HG02623 (cell line): ENCODE results near the gene MLLT11.

Experiments
- ATAC-seq: cut with Tn5 transposase; IDR thresholded peaks from one replicate; pipeline ENCODE4 v1.9.1; 2021; ENCODE audit warnings: moderate library complexity; ENCODE audit not compliant: unreplicated experiment

MLLT11 gene, protein sequence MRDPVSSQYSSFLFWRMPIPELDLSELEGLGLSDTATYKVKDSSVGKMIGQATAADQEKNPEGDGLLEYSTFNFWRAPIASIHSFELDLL

DNA sequence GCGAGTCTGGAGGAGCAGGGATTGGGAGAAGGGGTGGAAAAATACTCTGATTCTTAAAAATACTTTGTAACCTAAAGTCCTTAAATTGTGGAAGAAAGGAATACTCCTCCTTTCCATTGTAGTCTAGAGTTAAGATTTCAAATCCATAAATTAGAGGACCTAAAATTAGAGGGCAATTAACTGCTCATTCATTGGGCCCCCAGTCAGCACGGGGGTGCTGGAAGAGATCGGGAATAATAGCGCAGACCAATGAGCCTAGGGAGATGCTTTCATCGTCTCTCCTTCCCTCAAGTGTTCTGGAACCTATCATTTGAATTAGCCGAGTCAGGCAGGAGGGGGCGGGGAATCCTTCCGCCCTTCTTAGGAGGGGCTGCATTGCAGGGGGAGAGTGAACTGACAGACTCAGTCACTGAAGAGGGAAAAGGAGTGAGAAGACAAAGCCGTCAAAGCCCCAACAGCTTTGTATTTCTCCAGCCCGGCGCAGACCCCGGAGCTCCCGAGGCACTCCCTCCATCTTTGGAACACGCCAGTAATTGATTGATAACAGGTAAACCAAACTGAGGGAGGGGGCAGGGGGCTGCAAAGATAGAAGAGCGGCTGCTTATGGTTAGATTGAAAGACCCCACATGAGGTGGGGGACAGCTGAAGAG lies at the start of gene MLLT11:
Gene MLLT11, plus strand, starts transcription at position 391 of the 650 bp plus-strand sequence. CDS start 6,828 bp downstream, outside the sequence.
- ATAC-seq, result no peak

DNA sequence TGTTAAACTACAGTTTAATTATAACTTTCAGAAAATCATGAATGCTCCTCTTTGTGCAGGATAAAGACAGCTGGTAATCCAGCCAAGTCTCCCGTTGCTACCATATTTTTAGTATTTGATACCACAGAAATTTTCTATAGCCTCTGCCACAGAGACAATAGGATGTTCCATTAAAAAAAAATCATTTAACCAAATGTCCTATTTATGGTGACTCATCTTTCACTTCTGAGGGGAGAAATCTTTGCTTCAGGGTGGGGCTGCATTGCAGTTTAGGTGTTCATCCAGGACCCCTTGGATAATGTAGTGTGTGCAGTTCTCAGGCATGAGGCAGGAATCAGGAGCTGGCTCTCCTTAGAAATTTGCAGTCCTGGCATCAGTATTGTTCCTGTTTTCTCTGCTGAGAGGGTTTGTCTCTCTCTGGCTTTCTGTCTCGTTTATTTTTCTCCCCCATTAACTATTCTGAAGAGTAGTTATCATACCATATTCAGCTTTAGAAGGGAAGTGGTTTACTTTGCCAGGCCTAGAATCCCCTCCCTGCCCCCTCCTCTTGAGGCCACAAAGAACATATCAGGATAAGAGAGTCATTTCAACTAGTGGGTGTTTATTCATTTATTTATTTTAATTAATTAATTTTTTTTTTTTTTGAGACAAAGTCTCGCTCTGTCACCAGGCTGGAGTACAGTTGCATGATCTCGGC lies 48.9 kb upstream of the MLLT11 start:
- no peak for ATAC-seq

DNA sequence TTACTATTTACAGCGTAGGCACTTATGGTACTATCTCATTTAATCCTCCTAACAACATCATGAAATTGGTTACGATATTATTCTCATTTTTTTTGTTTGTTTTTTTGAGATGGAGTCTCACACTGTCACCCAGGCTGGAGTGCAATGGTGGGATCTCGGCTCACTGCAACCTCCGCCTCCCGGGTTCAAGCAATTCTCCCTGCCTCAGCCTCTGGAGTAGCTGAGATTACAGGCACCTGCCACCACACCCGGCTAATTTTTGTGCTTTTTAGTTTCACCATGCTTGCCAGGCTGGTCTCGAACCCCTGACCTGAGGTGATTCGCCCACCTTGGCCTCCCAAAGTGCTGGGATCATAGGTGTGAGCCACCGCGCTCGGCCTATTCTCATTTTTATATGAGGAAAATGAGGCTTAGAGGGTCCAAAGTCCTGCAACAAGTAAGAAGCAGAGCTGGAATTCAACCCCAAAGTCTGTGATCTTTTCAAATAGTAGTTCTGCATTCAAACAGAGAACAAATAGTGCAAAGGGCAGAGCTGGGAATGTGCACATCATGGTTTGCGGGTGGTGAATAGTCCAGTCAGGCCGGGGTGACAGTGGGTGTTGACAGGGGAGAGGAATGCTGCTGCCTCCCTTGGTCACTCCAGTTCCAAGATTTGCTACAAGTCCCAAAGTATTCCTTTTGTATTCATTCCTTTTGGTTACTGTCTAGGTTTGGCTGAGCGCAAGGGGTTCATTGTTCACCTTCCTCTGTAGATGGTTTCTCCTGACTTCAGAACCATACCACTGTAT lies 47.3 kb upstream of the MLLT11 start:
- no peak for ATAC-seq

DNA sequence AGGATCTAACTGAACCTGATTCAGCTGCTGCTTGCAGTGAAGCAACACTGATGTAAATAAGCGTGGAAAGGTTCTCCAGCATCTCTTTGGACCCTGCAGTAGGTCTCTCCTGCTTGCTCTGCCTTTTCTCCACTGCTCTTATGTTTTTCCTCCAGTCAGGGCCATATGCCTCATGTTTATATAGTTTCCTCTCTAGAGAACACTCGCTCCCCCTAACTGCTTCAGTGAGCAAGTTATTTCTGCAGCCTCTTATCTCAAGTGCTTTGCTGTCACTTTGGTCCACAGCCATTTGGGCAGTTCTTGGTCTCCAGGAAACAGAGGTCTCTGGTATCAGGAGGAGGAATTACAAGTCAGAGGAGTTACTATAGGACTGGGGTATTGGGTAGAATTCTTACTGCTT lies 46.7 kb upstream of the MLLT11 start:
- no peak for ATAC-seq

DNA sequence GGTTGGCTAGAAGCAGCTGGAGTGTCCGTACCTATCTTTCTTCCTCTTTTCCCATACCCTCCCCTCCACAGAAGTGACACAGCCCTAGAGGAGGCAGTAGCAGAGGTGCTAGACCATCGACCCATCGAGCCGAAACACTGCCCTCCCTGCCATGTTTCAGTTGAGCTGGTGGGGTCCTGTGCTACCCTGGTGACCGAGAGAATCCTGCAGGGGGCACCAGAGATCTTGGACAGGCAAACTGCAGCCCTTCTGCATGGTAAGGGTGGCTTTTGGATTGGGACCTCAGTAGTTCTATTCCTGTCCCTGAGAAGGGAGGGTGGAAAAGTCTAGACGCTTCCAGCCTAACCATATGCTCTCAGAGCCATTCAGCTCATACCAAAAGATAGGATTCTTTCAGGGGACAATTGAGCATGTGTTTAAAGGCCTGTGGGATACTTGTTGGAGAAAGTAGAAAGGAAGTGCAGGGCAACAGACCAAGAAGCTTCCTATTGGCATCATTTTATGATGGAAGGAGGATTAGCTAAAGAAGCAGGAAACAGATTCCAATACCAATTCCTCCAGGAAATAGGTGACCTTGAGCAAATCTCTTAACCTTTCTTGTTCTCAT lies 35.6 kb upstream of the MLLT11 start:
- ATAC-seq, result peak; percentile 57

GRCh38 chr1:151026460-151026859 lies 33.7 kb upstream of the MLLT11 start:
- ATAC-seq, result no peak

- no peak for ATAC-seq
These were observed 28.0 kb upstream of the MLLT11 start for GRCh38 chr1:151032164-151032563.

DNA sequence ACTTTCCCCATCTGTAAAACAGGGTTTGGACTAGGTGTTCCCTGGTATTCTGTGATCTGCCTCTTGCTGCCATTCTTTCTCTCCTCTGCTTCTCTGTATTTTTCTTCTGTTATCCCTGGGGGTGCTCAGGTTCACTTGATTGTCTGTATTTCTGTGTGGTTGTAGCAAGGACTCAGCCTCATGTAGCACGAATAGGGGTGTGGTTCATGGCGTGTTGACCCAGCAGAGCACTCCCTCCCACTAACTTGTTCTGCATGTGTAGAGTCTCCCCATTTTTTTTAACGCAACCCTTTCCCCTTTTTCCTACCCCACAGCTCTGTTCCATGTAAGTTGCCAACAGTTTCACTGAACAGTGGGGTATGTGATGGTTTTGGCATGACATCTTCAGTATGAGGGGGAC lies 25.0 kb upstream of the MLLT11 start:
- no peak for ATAC-seq

DNA sequence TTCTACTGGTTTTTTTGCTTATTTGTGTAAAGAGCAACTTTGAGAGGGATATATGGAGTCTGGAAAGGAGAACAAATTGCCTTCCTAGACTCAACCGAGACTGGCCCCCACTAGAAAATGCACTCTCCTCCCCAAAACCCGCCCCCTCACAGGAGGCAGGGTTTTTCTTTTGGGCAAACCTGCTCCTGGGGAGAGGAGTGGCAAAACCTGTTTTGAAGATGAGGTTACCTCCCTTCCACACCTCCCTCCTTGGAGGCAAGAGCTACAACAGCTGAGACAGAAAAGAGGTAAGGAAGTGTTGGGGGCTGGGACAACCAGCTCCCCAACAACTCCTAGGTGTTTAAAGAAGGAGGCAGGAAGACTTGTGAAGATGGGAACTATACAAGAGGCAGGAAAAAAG lies 23.8 kb upstream of the MLLT11 start, which contains the start of gene BNIPL:
Gene BNIPL, plus strand, starts transcription at position 231 of the 400 bp plus-strand sequence. Its CDS starts 140 bp downstream, at position 371.
- no peak for ATAC-seq

DNA sequence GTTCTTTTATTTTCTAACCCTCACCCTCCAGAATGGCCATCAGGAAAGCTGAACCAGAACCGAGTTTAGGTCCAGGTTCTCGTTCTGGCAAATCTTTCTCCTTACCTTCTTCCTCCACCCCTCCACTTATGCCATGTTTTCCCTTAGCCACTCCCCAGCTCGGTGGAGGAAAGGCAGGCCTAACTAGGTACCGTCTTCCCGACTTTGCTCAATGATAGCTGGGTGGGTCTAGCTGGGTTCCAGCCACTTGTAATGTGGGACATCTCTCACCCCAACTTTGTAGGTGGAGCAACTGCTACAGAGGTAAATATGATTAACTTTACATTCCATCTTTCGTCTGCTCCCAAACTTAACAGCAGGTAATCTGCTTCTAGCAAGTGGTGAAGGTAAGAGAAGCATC lies 23.2 kb upstream of the MLLT11 start:
- no peak for ATAC-seq

- ATAC-seq, result no peak
These were observed 20.7 kb upstream of the MLLT11 start for GRCh38 chr1:151039521-151039920.

DNA sequence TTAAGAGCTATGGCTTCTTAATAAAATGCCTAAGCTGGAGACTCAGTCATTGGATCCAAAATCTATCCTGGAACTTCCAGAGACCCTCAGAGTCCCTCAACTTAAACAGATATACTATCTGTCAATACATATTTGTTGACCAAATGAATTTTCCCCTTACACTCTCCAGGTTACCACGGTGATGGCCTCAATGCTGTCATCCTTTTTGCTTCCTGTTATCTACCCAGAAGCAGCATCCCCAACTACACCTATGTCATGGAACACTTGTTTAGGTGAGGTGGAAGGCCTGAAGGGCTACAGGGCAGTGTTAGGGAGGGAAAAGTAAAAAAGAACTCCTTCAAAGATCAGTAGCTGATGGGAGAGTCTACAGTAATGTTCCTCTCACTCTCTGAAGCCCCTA lies 17.0 kb upstream of the MLLT11 start:
- ATAC-seq, result no peak

GRCh38 chr1:151047591-151047924 lies 12.6 kb upstream of the MLLT11 start, which contains the start of gene C1orf56:
Gene C1orf56, plus strand, starts transcription at chr1:151047751. Its CDS starts 97 bp downstream, at chr1:151047848.
- peak; percentile 59 for ATAC-seq

- peak; percentile 52 for ATAC-seq
These were observed 12.1 kb upstream of the MLLT11 start for GRCh38 chr1:151047925-151048644.

- ATAC-seq, result no peak
These were observed 11.6 kb upstream of the MLLT11 start for GRCh38 chr1:151048645-151049032.

- ATAC-seq, result no peak
These were observed 10.7 kb upstream of the MLLT11 start for GRCh38 chr1:151049458-151049857.

- ATAC-seq, result no peak
These were observed 10.0 kb upstream of the MLLT11 start for GRCh38 chr1:151050051-151050688.

- no peak for ATAC-seq
These were observed 8.7 kb upstream of the MLLT11 start for GRCh38 chr1:151051356-151052009.

DNA sequence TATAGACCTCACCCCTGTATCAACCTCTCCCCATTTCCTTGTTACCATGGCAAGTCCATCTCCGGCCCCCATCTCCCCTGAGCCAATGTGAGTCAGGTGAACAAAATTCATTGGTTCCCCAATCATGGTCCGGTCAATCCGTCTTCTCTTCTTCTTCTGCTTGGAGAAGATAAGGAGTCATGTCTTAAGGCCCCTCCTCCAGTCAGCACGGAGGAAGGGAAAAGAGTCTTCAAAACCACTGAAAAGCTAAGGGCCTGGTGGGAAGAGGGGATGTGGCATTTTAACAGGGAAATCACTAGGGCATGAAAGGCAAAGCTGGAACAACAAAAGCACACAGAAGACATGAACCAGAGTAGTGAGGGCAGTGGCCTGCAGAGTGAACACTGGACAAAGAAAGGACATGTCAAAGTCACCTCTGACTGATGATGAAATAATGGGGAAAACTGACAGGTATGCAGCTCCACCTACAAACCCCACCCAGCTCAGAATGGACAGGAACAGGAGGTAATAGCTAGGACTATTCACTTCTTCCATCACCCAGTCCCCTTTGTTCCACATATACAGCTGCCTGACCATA lies 5.1 kb upstream of the MLLT11 start:
- no peak for ATAC-seq
